ENCODE measurements around the gene ZKSCAN2.

DNA sequence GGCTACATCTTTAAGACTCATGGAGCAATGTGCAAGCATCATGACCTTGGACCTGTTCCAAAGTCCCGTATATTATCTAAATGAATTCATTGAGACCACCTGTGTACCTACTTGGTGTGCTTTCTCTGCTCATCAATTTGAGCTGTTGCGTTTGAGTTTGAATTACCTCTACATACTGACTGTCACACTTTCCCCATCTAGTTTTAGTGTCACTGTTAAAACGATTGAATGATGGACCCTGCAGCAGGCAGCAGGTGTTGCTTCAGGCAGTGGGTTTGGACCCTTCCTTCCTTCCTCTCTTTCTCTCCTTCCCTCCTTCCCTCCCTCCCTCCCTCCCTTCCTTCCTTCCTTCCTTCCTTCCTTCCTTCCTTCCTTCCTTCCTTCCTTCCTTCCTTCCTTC is 33.9 kb upstream of the ZKSCAN2 start:
- TF ChIP-seq EZH2phosphoT487 (IDR thresholded peaks at IDR 0.05; ENCODE audit: low read length), result no peak
- TF ChIP-seq, protein P1, sequence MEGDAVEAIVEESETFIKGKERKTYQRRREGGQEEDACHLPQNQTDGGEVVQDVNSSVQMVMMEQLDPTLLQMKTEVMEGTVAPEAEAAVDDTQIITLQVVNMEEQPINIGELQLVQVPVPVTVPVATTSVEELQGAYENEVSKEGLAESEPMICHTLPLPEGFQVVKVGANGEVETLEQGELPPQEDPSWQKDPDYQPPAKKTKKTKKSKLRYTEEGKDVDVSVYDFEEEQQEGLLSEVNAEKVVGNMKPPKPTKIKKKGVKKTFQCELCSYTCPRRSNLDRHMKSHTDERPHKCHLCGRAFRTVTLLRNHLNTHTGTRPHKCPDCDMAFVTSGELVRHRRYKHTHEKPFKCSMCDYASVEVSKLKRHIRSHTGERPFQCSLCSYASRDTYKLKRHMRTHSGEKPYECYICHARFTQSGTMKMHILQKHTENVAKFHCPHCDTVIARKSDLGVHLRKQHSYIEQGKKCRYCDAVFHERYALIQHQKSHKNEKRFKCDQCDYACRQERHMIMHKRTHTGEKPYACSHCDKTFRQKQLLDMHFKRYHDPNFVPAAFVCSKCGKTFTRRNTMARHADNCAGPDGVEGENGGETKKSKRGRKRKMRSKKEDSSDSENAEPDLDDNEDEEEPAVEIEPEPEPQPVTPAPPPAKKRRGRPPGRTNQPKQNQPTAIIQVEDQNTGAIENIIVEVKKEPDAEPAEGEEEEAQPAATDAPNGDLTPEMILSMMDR (IDR thresholded peaks at IDR 0.05; ENCODE audit: low read length), result no peak
